Ectodermal cell (in vitro differentiated cells): ENCODE results near the gene GNPDA2.
"Not testable (repeated sequence)": the region's sequence is repeated elsewhere in the genome, so short reads cannot be mapped to it uniquely, and the experiment has no call there.

Source experiments
- H3K27ac ChIP-seq: 2 replicates; pipeline ENCODE4 v1.7.0; 2013; ENCODE audit warnings: mild to moderate bottlenecking, low read depth, low read length; ENCODE audit not compliant: insufficient read depth, poor library complexity, severe bottlenecking
- H3K27me3 ChIP-seq: 2 replicates; pipeline ENCODE4 v1.7.0; 2013; ENCODE audit warnings: mild to moderate bottlenecking, low read length; ENCODE audit not compliant: insufficient read depth, control insufficient read depth, poor library complexity, severe bottlenecking
- H3K36me3 ChIP-seq: one replicate; pipeline ENCODE4 v1.7.0; 2013; ENCODE audit warnings: low read length; ENCODE audit not compliant: control insufficient read depth, insufficient read depth
- H3K4me1 ChIP-seq: one replicate; pipeline ENCODE4 v1.7.0; 2013; ENCODE audit warnings: low read length; ENCODE audit not compliant: control insufficient read depth, insufficient read depth
- H3K4me3 ChIP-seq: 2 replicates; pipeline ENCODE4 v1.7.0; 2013; ENCODE audit warnings: low read depth, low read length, control low read depth; ENCODE audit not compliant: insufficient read depth
- H3K9me3 ChIP-seq: 2 replicates; pipeline ENCODE4 v1.7.0; 2013; ENCODE audit warnings: mild to moderate bottlenecking, low read length, moderate library complexity; ENCODE audit not compliant: control insufficient read depth
- WGBS, 2 experiments: methylation state at CpG; one replicate each; pipeline ENCODE4 v1.1.7; 2013; ENCODE audit warnings: missing lambda C conversion rate in 2 of 2; 5-methylcytosine and 5-hydroxymethylcytosine counted together

Gene GNPDA2

DNA sequence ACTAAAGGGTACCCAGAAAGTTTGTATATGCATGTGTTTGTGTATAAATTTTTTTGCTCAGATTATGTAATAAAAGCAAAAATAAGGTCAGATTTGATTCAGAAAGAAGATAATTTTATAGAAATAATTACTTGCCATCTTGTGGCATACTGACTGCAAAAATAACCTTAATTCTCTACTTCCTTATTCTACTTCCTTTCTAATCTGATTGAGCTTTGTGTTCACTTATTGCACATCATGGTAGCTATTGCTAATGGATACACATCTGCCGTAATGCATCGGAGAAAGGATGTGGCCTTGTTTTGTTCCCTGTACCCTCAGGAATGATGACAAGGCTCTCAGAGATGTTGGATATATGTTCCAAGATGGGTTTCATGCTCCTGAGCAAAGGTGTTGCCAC, 10.5 kb upstream of the GNPDA2 start:
- H3K4me1 ChIP-seq: no peaks in the 10 kb centered on the region
- WGBS, 2 experiments: 96 to 99% methylated on average over 2 of the region's 2 CpGs
- H3K27ac ChIP-seq: no peak overlapping the region
- H3K9me3 ChIP-seq: no peaks in the 10 kb centered on the region
- no peaks in the 10 kb centered on the region for H3K27me3 ChIP-seq
- H3K4me3 ChIP-seq: no peak overlapping the region
- no peaks in the 10 kb centered on the region for H3K36me3 ChIP-seq

DNA sequence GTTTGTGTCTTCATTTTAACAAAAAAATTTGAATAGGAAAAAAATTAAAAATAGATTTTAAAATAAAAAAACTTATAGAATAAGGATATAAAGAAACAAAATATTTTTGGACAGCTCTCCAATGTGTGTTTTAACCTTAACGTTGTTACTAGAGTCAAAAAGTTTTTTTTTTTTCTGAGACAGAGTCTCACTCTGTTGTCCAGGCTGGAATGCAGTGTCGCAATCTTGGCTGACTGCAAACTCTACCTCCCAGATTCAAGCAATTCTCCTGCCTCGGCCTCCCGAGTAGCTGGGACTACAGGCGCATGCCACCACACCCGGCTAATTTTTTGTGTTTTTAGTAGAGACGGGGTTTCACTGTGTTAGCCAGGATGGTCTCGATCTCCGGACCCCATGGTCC, 2.3 kb upstream of the GNPDA2 start:
- not testable (repeated sequence) for H3K27ac ChIP-seq, H3K4me3 ChIP-seq, H3K4me1 ChIP-seq, H3K36me3 ChIP-seq, H3K9me3 ChIP-seq
- H3K27me3 ChIP-seq: peaks cover 11% of the 10 kb centered on the region
- WGBS, 2 experiments: 87 to 94% methylated on average over 9 of the region's 9 CpGs

DNA sequence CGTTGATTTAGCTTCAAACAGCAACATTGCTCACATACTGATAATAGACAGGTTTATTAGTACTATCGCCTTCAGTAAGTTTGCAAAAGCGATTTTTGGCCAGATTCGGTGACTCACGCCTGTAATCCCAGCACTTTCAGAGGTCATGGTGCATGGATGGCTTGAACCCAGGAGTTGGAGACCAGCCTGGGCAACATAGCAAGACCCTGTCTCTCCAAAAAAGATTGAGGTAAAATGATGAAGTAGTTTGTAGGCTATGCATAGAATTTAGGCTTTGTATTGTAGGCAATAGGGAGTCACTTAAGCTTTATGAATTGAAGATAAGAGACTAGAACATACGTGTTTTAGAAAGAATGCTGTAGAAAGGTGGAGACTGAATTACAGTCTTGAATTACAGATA, 1.1 kb upstream of the GNPDA2 start:
- WGBS, 2 experiments: 74 to 75% methylated on average over 5 to 6 of the region's 6 CpGs
- H3K27ac ChIP-seq: no peak overlapping the region

DNA sequence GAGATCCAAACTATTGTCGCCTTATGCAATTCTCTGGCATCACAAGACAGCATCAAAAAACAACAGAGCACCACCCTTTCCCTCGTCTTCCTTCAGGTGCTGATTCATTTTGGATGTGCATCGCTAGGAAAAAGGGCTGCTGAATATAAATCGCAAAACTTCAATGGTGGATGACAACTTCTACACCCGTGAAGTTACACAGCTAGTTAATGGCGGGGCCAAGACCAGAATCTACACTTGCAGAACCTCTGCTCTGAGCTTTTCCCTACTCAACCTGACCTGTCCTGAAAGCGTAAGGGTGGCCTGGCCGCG, 674 bp downstream of the GNPDA2 start:
- 3% methylated on average over 9 of the region's 9 CpGs for WGBS, 2 experiments
- Histone ChIP-seq H3K4me1 (no peaks in the 10 kb centered on the region), H3K27ac (no peak overlapping the region), H3K9me3 (no peaks in the 10 kb centered on the region), H3K36me3 (no peaks in the 10 kb centered on the region), H3K4me3 (peak overlapping the region; percentile 64), H3K27me3 (peaks cover 11% of the 10 kb centered on the region)

More for the DNA sequence above, 1.1 kb upstream of the GNPDA2 start:
- Histone ChIP-seq H3K27me3 (peaks cover 11% of the 10 kb centered on the region), H3K4me3 (no peak overlapping the region), H3K4me1 (no peaks in the 10 kb centered on the region), H3K9me3 (no peaks in the 10 kb centered on the region), H3K36me3 (no peaks in the 10 kb centered on the region)

DNA sequence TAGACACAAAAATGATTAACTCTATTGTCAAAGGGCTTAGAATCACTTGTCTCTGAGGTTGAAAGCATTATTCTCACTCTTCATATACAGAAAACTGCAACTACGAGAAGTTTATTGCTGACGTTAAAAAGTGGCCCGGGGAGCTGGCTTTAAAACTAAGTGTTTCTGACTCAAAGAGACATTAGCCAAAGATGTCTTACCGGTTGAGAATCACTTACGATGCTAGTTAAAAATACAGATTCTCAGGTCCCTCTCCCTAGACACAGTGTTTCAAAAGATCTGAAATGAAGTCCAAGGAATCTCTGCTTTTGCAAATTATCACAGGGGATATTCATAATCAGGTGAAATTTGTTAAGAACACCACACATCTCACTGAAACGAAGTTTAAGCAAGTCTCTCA, 1.2 kb downstream of the GNPDA2 start:
- Histone ChIP-seq H3K4me3 (peak overlapping the region; percentile 64), H3K27ac (no peak overlapping the region), H3K9me3 (no peaks in the 10 kb centered on the region), H3K36me3 (no peaks in the 10 kb centered on the region), H3K4me1 (no peaks in the 10 kb centered on the region), H3K27me3 (peaks cover 11% of the 10 kb centered on the region)
- WGBS, 2 experiments: 63 to 75% methylated on average over 6 of the region's 6 CpGs

DNA sequence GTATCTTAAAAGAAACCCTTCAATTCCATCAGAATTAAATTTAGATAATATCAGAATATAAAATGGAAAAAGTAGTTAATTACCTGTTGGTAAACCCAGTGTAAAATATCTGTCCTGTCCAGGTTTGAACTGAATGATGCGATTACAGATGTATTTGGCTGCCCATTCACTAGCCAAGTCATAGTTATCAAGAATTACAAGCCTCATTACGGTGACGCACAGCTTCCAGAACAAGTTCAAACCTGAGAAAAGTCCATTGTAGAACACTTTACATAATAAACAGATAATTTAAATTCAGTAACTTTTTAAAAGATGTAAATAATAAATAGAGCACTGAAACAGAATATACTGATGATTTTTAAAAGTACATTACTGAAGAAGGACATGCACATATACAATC, 4.4 kb downstream of the GNPDA2 start:
- H3K36me3 ChIP-seq: no peaks in the 10 kb centered on the region
- no peak overlapping the region for H3K4me3 ChIP-seq
- H3K27ac ChIP-seq: no peak overlapping the region
- no peaks in the 10 kb centered on the region for H3K4me1 ChIP-seq
- 98 to 100% methylated on average over 3 of the region's 3 CpGs for WGBS, 2 experiments
- H3K27me3 ChIP-seq: peaks cover 4% of the 10 kb centered on the region
- no peaks in the 10 kb centered on the region for H3K9me3 ChIP-seq

DNA sequence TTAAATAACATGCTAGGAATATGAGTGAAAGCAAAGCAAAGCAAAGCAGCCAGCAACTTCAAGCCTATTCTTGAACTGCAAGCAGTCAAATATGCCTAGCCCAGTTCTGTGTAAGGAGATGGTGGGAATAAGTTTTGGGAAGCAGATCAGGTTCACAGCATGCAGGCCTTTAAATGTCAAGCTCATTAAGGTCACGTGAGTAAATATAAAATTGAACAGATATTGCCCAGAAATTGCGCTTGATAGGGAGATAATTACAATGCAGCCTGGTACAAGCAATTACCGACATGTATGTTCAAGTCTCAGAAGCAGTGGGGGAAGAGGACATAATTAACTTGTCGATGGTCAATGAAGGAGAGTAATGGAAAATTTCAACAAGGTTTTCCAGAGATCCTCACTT, 6.0 kb downstream of the GNPDA2 start:
- WGBS, 2 experiments: 92 to 96% methylated on average over 4 of the region's 4 CpGs
- Histone ChIP-seq H3K27me3 (no peaks in the 10 kb centered on the region), H3K4me1 (no peaks in the 10 kb centered on the region), H3K27ac (no peak overlapping the region), H3K9me3 (no peaks in the 10 kb centered on the region), H3K36me3 (no peaks in the 10 kb centered on the region), H3K4me3 (no peak overlapping the region)

DNA sequence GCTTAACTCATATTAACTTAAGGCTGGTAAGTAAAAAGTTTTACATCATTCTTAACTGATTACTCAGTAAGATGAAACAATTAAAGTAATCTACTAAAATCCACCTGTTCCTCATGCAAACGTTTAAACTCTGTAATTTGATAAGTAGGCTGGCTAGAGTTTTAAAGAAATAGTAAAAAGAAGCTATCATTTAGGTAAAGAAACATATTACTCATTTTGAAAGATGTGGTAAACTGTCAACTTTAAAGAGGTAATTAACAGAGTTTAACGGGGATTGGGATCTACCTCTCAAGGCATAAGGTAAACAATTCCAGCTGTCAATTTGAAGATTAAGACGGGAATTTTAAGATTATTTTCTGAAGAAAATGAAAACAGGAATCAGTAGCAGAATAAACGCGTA, 9.8 kb downstream of the GNPDA2 start:
- Histone ChIP-seq H3K4me1 (no peaks in the 10 kb centered on the region), H3K27me3 (no peaks in the 10 kb centered on the region), H3K36me3 (no peaks in the 10 kb centered on the region), H3K4me3 (no peak overlapping the region), H3K9me3 (no peaks in the 10 kb centered on the region), H3K27ac (no peak overlapping the region)
- WGBS, 2 experiments: 77 to 100% methylated on average over 2 to 5 of the region's 5 CpGs

DNA sequence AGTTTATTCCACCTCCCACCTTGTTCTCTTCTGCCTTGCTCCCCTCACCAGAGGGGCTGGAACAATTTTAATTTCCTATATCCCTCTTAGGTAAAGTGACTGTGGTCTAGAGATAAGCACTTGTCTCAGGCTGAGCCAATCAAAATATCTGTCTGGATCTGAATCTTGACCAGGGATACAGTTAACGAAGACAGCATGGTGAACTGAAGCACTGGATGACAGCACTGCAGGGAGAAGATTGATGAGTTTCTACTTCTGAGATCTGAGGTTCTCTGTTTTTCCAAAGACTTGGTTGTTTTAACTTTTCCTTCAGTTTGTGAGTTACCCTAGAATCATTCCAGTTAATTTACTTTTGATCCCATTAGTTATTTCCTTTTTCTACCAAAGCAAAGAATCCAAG, 13.2 kb downstream of the GNPDA2 start:
- no peak overlapping the region for H3K27ac ChIP-seq
- H3K27me3 ChIP-seq: no peaks in the 10 kb centered on the region
- H3K36me3 ChIP-seq: no peaks in the 10 kb centered on the region
- no peaks in the 10 kb centered on the region for H3K9me3 ChIP-seq
- no peaks in the 10 kb centered on the region for H3K4me1 ChIP-seq
- 85 to 95% methylated on average over 1 of the region's 1 CpG for WGBS, 2 experiments
- no peak overlapping the region for H3K4me3 ChIP-seq

DNA sequence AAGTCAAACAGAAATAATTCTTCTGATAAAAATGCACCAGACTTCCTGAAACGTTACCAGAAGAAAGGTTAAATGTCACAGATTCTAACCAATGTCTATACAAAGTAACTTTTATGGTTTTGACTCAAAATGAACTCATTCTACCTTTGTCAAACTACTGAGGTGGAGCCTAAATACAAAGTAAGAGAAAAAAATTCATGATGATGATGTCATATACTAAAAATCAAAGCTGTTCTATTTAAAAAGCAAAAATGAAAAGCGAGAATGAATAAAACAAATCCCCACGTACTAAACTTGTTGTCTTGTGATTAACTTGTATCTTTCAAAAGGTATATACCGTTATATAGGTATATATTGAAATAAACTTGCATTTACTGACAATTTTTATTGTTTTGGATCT, 21.7 kb downstream of the GNPDA2 start:
- Histone ChIP-seq H3K27ac (no peak overlapping the region), H3K27me3 (no peaks in the 10 kb centered on the region), H3K4me3 (no peak overlapping the region), H3K36me3 (peaks cover 4% of the 10 kb centered on the region), H3K4me1 (no peaks in the 10 kb centered on the region), H3K9me3 (no peaks in the 10 kb centered on the region)
- 100% methylated on average over 1 of the region's 4 CpGs for WGBS, 2 experiments

DNA sequence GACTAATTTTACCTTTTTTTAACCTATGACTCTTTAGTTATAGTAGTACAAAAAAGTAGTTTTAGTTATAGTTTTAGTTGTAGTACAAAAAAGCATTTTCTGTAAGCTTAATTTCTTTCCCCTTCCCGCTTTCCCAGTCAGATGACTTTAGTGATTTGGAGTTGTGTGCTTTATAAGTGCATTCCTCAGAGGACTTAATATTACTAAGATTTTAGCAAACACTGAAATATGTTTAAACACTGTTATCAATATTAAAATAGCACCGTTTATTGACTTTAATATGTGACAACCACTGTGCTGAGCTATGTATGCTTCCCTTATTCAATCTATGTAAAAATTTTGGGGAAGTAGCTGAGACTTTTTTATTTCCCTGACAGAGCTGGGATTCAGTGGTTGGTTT, 25.3 kb downstream of the GNPDA2 start:
- 100% methylated on average over 2 of the region's 2 CpGs; no CpG with 5 or more reads in 1 of the 2 experiments for WGBS, 2 experiments
- no peak overlapping the region for H3K4me3 ChIP-seq
- no peaks in the 10 kb centered on the region for H3K27me3 ChIP-seq
- H3K36me3 ChIP-seq: peaks cover 19% of the 10 kb centered on the region
- H3K27ac ChIP-seq: no peak overlapping the region
- H3K9me3 ChIP-seq: no peaks in the 10 kb centered on the region
- no peaks in the 10 kb centered on the region for H3K4me1 ChIP-seq
